Liver (tissue), 9 donors: ENCODE measurements around the gene GUCY1B1. TPM values are rescaled to one million over a fixed set of nuclear protein-coding genes. Genes with fewer than 3 reads are reported as not detected.

Experiments used
- DNase-seq: peaks from one replicate; pipeline ENCODE4 v3.0.0-alpha.2; 2017; ENCODE audit warnings: low spot score
- H3K27ac ChIP-seq, 2 donors: one replicate each; pipeline ENCODE4 v1.7.0; 2013; ENCODE audit warnings: inconsistent platforms in 2 of 2, low read length in 2 of 2, control low read depth in 1 of 2, low read depth in 1 of 2, mild to moderate bottlenecking in 1 of 2
- H3K27me3 ChIP-seq, 4 donors: one replicate each; pipeline versions ENCODE4 v1.6.1 to v1.7.0; 2013; ENCODE audit warnings: low read length in 3 of 4, inconsistent platforms in 1 of 4, mild to moderate bottlenecking in 1 of 4, moderate library complexity in 1 of 4; ENCODE audit not compliant: control insufficient read depth in 4 of 4, insufficient read depth in 4 of 4
- H3K36me3 ChIP-seq, 4 donors: one replicate each; pipeline versions ENCODE4 v1.6.1 to v1.7.0; 2013; ENCODE audit warnings: low read length in 3 of 4, mild to moderate bottlenecking in 3 of 4, low read depth in 1 of 4, moderate library complexity in 1 of 4; ENCODE audit not compliant: control insufficient read depth in 4 of 4, insufficient read depth in 3 of 4
- H3K4me1 ChIP-seq, 4 donors: one replicate each; pipeline versions ENCODE4 v1.6.1 to v1.7.0; 2013; ENCODE audit warnings: low read length in 3 of 4, mild to moderate bottlenecking in 3 of 4, moderate library complexity in 1 of 4; ENCODE audit not compliant: control insufficient read depth in 4 of 4, insufficient read depth in 4 of 4
- H3K4me3 ChIP-seq, 3 donors: one replicate each; pipeline versions ENCODE4 v1.6.1 to v1.7.0; 2013; ENCODE audit warnings: low read length in 3 of 3, control low read depth in 1 of 3, low read depth in 1 of 3, mild to moderate bottlenecking in 1 of 3
- H3K9ac ChIP-seq, 2 donors: one replicate each; pipeline ENCODE4 v1.7.0; 2013; ENCODE audit warnings: low read length in 2 of 2, mild to moderate bottlenecking in 2 of 2, moderate library complexity in 2 of 2, control low read depth in 1 of 2, low read depth in 1 of 2
- H3K9me3 ChIP-seq, 4 donors: one replicate each; pipeline versions ENCODE4 v1.6.1 to v1.7.0; 2013; ENCODE audit warnings: low read length in 3 of 4; ENCODE audit not compliant: control insufficient read depth in 4 of 4
- EGR1 ChIP-seq, 2 donors: IDR thresholded peaks; 2 replicates each; pipeline ENCODE4 v1.6.1; 2016 to 2018; ENCODE audit warnings: antibody characterized with exemption in 2 of 2, low read depth in 2 of 2
- FOXA1 ChIP-seq: IDR thresholded peaks from 2 replicates; pipeline ENCODE4 v1.6.1; 2016; ENCODE audit warnings: antibody characterized with exemption
- FOXA2 ChIP-seq: IDR thresholded peaks from 2 replicates; pipeline ENCODE4 v1.6.1; 2016; ENCODE audit warnings: antibody characterized with exemption
- GABPA ChIP-seq, 2 donors: IDR thresholded peaks in 1 of 2; conservative IDR thresholded peaks in 1 of 2; 2 replicates each; pipeline ENCODE4 v1.6.1; 2016; ENCODE audit warnings: antibody characterized with exemption in 2 of 2, mild to moderate bottlenecking in 1 of 2, moderate library complexity in 1 of 2
- HNF4A ChIP-seq, 2 donors: conservative IDR thresholded peaks; 2 replicates each; pipeline ENCODE4 v1.6.1; 2016; ENCODE audit warnings: antibody characterized with exemption in 2 of 2, mild to moderate bottlenecking in 2 of 2
- HNF4G ChIP-seq: IDR thresholded peaks from 2 replicates; pipeline ENCODE4 v1.6.1; 2016; ENCODE audit warnings: antibody characterized with exemption
- JUND ChIP-seq, 2 donors: IDR thresholded peaks; 2 replicates each; pipeline ENCODE4 v1.6.1; 2016; ENCODE audit warnings: antibody characterized with exemption in 2 of 2
- NR2F2 ChIP-seq: IDR thresholded peaks from 2 replicates; pipeline ENCODE4 v1.6.1; 2016; ENCODE audit warnings: antibody characterized with exemption
- RAD21 ChIP-seq, 2 donors: IDR thresholded peaks; 2 replicates each; pipeline ENCODE4 v1.6.1; 2016; ENCODE audit warnings: antibody characterized with exemption in 2 of 2, mild to moderate bottlenecking in 2 of 2
- RXRA ChIP-seq, 2 donors: IDR thresholded peaks; 2 replicates each; pipeline ENCODE4 v1.6.1; 2017 to 2018; ENCODE audit warnings: antibody characterized with exemption in 2 of 2, mild to moderate bottlenecking in 1 of 2
- SP1 ChIP-seq: IDR thresholded peaks from 2 replicates; pipeline ENCODE4 v1.6.1; 2018; ENCODE audit warnings: antibody characterized with exemption, mild to moderate bottlenecking
- TAF1 ChIP-seq: conservative IDR thresholded peaks from 2 replicates; pipeline ENCODE4 v1.6.1; 2016; ENCODE audit warnings: antibody characterized with exemption, mild to moderate bottlenecking
- YY1 ChIP-seq: IDR thresholded peaks from 2 replicates; pipeline ENCODE4 v1.6.1; 2016; ENCODE audit warnings: antibody characterized with exemption, mild to moderate bottlenecking
- WGBS: extraction: QIAGEN DNeasy Blood & Tissue Kit; methylation state at CpG from one replicate; pipeline ENCODE4 v1.1.7; 2013; 5-methylcytosine and 5-hydroxymethylcytosine counted together
- polyA plus RNA-seq, 2 donors: library from polyadenylated mRNA; stranded (reverse) in 1 of 2; unstranded in 1 of 2; fragments of 200-250 nt in 1 of 2; fragments of >200 nt in 1 of 2; fragmentation: Nextera tagmentation in 1 of 2; extraction: Ambion mirVana in 1 of 2; gene quantifications; one replicate each; pipeline versions ENCODE4 v1.2.1 to v1.2.3, GENCODE V29; 2013 to 2015
- total RNA-seq, 2 donors: library from RNA; depleted of rRNA; stranded (reverse); fragments of >200 nt; gene quantifications; one replicate each; pipeline ENCODE4 v1.2.3, GENCODE V29; 2014
- TF ChIP-seq, protein P1 (sequence below): IDR thresholded peaks from 2 replicates; pipeline ENCODE4 v1.6.1; 2016; ENCODE audit warnings: antibody characterized with exemption, mild to moderate bottlenecking
- TF ChIP-seq, protein P2 (sequence below): IDR thresholded peaks from 2 replicates; pipeline ENCODE4 v1.6.1; 2016; ENCODE audit warnings: antibody characterized with exemption
- TF ChIP-seq, protein P3 (sequence below): fragments of 150-350 bp; IDR thresholded peaks from 2 replicates; pipeline ENCODE4 v1.5.1; 2017; ENCODE audit warnings: improper control_type of control experiment, low read depth, low read length; ENCODE audit not compliant: missing input control
- TF ChIP-seq, protein P4 (sequence below): IDR thresholded peaks from 2 replicates; pipeline ENCODE4 v1.6.1; 2016; ENCODE audit warnings: antibody characterized with exemption
- TF ChIP-seq, protein P5 (sequence below): IDR thresholded peaks from 2 replicates; pipeline ENCODE4 v1.6.1; 2016; ENCODE audit warnings: antibody characterized with exemption
- donor health status: healthy.
- donor health status: healthy.
- donor health status: healthy.
- donor health status: healthy.
- donor health status: healthy.

The GUCY1B1 gene
- total and polyA plus RNA-seq, 4 donors, result 2.6 to 6.7 (median 3.8) TPM

DNA sequence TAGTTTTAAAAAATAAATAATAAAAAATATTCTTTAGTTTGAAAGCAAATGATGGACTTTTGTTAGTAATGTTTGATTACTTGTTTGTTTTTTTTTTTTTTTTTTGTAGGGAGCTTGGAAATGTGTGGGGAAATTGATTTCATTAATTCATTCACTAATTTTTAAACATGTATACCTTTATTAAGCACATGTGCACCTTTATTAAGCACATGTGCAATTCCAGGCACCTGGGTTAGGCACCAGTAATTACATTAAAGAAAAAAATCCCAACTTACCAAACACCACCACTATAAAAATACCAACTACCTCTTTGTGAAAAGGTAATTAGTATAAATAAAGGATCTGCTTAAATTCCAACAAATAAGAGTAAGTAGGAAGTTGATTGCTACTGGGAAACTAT is 9.5 kb downstream of the GUCY1B1 start:
- Histone ChIP-seq H3K27me3 (no peaks in the 10 kb centered on the region), H3K9me3 (no peaks in the 10 kb centered on the region), H3K4me3 (no peak overlapping the region), H3K36me3 (peaks cover 0 to 2% (median 0%) of the 10 kb centered on the region in 4 donors), H3K27ac (peak overlapping the region in 1 of 2 donors; percentile 18), H3K4me1 (peaks cover 0 to 9% (median 0%) of the 10 kb centered on the region in 4 donors), H3K9ac (no peak overlapping the region)
- no peak for TF ChIP-seq EGR1 (IDR thresholded peaks at IDR 0.05; ENCODE audit: low read depth in 2 of 2)
- no peak for TF ChIP-seq FOXA2
- no peak for TF ChIP-seq YY1
- TF ChIP-seq FOXA1, result no peak
- TF ChIP-seq, protein P1, sequence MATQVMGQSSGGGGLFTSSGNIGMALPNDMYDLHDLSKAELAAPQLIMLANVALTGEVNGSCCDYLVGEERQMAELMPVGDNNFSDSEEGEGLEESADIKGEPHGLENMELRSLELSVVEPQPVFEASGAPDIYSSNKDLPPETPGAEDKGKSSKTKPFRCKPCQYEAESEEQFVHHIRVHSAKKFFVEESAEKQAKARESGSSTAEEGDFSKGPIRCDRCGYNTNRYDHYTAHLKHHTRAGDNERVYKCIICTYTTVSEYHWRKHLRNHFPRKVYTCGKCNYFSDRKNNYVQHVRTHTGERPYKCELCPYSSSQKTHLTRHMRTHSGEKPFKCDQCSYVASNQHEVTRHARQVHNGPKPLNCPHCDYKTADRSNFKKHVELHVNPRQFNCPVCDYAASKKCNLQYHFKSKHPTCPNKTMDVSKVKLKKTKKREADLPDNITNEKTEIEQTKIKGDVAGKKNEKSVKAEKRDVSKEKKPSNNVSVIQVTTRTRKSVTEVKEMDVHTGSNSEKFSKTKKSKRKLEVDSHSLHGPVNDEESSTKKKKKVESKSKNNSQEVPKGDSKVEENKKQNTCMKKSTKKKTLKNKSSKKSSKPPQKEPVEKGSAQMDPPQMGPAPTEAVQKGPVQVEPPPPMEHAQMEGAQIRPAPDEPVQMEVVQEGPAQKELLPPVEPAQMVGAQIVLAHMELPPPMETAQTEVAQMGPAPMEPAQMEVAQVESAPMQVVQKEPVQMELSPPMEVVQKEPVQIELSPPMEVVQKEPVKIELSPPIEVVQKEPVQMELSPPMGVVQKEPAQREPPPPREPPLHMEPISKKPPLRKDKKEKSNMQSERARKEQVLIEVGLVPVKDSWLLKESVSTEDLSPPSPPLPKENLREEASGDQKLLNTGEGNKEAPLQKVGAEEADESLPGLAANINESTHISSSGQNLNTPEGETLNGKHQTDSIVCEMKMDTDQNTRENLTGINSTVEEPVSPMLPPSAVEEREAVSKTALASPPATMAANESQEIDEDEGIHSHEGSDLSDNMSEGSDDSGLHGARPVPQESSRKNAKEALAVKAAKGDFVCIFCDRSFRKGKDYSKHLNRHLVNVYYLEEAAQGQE, result no peak
- DNase-seq, result no peak

DNA sequence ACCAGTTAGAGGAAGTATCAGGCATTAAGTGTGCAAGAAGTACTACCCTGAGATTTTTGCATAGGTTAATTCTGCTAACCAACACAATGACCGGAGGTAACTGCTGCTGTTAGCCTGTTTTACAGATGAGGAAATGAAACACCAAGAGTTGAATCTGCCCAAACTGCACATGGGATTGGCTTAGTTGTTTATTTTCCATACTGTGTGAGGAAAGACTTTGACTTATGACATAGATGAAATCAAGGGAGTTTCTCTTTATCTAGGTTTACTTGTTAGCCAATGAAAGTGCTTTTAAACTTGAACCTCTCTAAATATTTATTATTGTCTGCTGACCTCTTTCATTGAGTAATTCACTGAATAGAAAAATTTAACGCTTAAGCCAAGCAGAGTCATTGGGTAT is 10.3 kb downstream of the GUCY1B1 start:
- DNase-seq, result no peak
- H3K27ac ChIP-seq, result peak overlapping the region in 1 of 2 donors; percentile 18
- H3K27me3 ChIP-seq, result no peaks in the 10 kb centered on the region
- H3K4me3 ChIP-seq, result no peak overlapping the region
- no peak overlapping the region for H3K9ac ChIP-seq
- H3K9me3 ChIP-seq, result no peaks in the 10 kb centered on the region
- H3K4me1 ChIP-seq, result peaks cover 0 to 9% (median 3%) of the 10 kb centered on the region in 4 donors
- peaks cover 0 to 2% (median 0%) of the 10 kb centered on the region in 4 donors for H3K36me3 ChIP-seq
- TF ChIP-seq GABPA (IDR thresholded peaks at IDR 0.05 in 1 of 2, conservative IDR thresholded peaks at IDR 0.05 in 1 of 2) (no peak), RXRA (IDR thresholded peaks at IDR 0.05) (peak in 1 of 2 donors; percentile 59), FOXA2 (peak; percentile 43), YY1 (no peak), HNF4G (no peak), JUND (IDR thresholded peaks at IDR 0.05) (peak in 1 of 2 donors; percentile 30), NR2F2 (no peak), FOXA1 (peak; percentile 51), EGR1 (IDR thresholded peaks at IDR 0.05; ENCODE audit: low read depth in 2 of 2) (no peak), HNF4A (conservative IDR thresholded peaks at IDR 0.05) (peak in 1 of 2 donors; percentile 54), TAF1 (no peak), SP1 (no peak), RAD21 (IDR thresholded peaks at IDR 0.05) (no peak)
- TF ChIP-seq, protein P2, sequence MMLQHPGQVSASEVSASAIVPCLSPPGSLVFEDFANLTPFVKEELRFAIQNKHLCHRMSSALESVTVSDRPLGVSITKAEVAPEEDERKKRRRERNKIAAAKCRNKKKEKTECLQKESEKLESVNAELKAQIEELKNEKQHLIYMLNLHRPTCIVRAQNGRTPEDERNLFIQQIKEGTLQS, result no peak
- TF ChIP-seq, protein P1, result no peak
- TF ChIP-seq, protein P3, sequence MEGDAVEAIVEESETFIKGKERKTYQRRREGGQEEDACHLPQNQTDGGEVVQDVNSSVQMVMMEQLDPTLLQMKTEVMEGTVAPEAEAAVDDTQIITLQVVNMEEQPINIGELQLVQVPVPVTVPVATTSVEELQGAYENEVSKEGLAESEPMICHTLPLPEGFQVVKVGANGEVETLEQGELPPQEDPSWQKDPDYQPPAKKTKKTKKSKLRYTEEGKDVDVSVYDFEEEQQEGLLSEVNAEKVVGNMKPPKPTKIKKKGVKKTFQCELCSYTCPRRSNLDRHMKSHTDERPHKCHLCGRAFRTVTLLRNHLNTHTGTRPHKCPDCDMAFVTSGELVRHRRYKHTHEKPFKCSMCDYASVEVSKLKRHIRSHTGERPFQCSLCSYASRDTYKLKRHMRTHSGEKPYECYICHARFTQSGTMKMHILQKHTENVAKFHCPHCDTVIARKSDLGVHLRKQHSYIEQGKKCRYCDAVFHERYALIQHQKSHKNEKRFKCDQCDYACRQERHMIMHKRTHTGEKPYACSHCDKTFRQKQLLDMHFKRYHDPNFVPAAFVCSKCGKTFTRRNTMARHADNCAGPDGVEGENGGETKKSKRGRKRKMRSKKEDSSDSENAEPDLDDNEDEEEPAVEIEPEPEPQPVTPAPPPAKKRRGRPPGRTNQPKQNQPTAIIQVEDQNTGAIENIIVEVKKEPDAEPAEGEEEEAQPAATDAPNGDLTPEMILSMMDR, result no peak
- TF ChIP-seq, protein P4, sequence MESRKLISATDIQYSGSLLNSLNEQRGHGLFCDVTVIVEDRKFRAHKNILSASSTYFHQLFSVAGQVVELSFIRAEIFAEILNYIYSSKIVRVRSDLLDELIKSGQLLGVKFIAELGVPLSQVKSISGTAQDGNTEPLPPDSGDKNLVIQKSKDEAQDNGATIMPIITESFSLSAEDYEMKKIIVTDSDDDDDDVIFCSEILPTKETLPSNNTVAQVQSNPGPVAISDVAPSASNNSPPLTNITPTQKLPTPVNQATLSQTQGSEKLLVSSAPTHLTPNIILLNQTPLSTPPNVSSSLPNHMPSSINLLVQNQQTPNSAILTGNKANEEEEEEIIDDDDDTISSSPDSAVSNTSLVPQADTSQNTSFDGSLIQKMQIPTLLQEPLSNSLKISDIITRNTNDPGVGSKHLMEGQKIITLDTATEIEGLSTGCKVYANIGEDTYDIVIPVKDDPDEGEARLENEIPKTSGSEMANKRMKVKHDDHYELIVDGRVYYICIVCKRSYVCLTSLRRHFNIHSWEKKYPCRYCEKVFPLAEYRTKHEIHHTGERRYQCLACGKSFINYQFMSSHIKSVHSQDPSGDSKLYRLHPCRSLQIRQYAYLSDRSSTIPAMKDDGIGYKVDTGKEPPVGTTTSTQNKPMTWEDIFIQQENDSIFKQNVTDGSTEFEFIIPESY, result no peak
- TF ChIP-seq, protein P5, sequence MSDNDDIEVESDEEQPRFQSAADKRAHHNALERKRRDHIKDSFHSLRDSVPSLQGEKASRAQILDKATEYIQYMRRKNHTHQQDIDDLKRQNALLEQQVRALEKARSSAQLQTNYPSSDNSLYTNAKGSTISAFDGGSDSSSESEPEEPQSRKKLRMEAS, result peak; percentile 16
- WGBS, result 51% methylated on average over 2 of the region's 2 CpGs
